Measurements from ENCODE around the gene BACE2.

Gene BACE2

DNA sequence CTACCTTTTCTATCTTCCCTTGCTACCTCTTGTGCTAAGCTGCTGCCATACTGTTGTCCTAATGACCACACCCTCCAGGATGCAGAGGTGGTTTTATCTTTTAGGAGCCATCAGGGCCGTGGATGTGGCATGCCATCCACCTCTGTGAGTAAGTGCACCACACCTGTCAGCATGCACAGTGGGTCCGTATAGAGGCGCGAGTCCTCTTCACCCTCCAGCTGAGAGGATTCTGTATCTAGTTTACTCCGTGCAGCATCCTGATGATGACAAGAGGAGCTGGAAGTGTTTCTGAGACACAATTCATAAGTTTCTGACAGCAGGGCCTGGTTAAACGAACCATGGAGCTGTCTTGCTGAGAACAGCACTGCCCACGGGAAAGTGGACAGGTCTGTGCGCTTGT lies 159.8 kb downstream of the BACE2 start:
- no peak for TF ChIP-seq ARNT (IDR thresholded peaks at IDR 0.05)
- no peak for TF ChIP-seq TARDBP (IDR thresholded peaks at IDR 0.05)
- no peak for TF ChIP-seq SP1 (IDR thresholded peaks at IDR 0.05)
- no peak for TF ChIP-seq FOXA1 (IDR thresholded peaks at IDR 0.05)
- TF ChIP-seq ELF4 (IDR thresholded peaks at IDR 0.05): no peak
- TF ChIP-seq PKNOX1 (IDR thresholded peaks at IDR 0.05): no peak
- no peak for TF ChIP-seq LEF1 (IDR thresholded peaks at IDR 0.05; ENCODE audit: borderline replicate concordance)
- no peak for TF ChIP-seq L3MBTL2 (conservative IDR thresholded peaks at IDR 0.05)
- no peak for TF ChIP-seq FOXK2 (IDR thresholded peaks at IDR 0.05)
- TF ChIP-seq ZNF384 (IDR thresholded peaks at IDR 0.05): no peak
- no peak for TF ChIP-seq FOXM1 (IDR thresholded peaks at IDR 0.05; ENCODE audit: borderline replicate concordance)
- TF ChIP-seq BHLHE40 (IDR thresholded peaks at IDR 0.05; ENCODE audit: borderline replicate concordance): no peak
- TF ChIP-seq CTBP1 (IDR thresholded peaks at IDR 0.05; ENCODE audit: borderline replicate concordance): no peak
- no peak for TF ChIP-seq SUZ12 (IDR thresholded peaks at IDR 0.05)
- ChIA-PET POLR2A (no interaction called here), CTCF (no interaction called here)
- DNase-seq (ENCODE audit: extremely low spot score): no peak

- CTCF ChIA-PET: no interaction called here
- no peak for TF ChIP-seq LEF1 (IDR thresholded peaks at IDR 0.05; ENCODE audit: borderline replicate concordance)
- no peak for TF ChIP-seq NFRKB (IDR thresholded peaks at IDR 0.05)
- TF ChIP-seq TARDBP (IDR thresholded peaks at IDR 0.05): no peak
- no peak for TF ChIP-seq SP1 (IDR thresholded peaks at IDR 0.05)
- no peak for DNase-seq (ENCODE audit: extremely low spot score)
- POLR2A ChIA-PET: no interaction called here
Observed at GRCh38 chr21:41328660-41329607, 161.0 kb downstream of the BACE2 start.
